ENCODE data around the gene NIT1.

GRCh38 chr1:161145832-161146231 is 27.9 kb downstream of the NIT1 start:
- TF ChIP-seq, protein P1, sequence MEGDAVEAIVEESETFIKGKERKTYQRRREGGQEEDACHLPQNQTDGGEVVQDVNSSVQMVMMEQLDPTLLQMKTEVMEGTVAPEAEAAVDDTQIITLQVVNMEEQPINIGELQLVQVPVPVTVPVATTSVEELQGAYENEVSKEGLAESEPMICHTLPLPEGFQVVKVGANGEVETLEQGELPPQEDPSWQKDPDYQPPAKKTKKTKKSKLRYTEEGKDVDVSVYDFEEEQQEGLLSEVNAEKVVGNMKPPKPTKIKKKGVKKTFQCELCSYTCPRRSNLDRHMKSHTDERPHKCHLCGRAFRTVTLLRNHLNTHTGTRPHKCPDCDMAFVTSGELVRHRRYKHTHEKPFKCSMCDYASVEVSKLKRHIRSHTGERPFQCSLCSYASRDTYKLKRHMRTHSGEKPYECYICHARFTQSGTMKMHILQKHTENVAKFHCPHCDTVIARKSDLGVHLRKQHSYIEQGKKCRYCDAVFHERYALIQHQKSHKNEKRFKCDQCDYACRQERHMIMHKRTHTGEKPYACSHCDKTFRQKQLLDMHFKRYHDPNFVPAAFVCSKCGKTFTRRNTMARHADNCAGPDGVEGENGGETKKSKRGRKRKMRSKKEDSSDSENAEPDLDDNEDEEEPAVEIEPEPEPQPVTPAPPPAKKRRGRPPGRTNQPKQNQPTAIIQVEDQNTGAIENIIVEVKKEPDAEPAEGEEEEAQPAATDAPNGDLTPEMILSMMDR (IDR thresholded peaks at IDR 0.05): no peak
- TF ChIP-seq EZH2 (IDR thresholded peaks at IDR 0.05; ENCODE audit: borderline replicate concordance, insufficient read depth, low read depth, low read length, poor library complexity, severe bottlenecking): no peak
